ENCODE results near the gene TUBG1. TPM values are rescaled to one million over a fixed set of nuclear protein-coding genes. Genes with fewer than 3 reads are reported as not detected.
"Not testable (repeated sequence)": the region's sequence is repeated elsewhere in the genome, so short reads cannot be mapped to it uniquely, and the experiment has no call there.

Gene TUBG1
- total RNA-seq, 1 donor from 2014 or later, result 49.7 TPM

GRCh38 chr17:42623732-42624596 is 14.5 kb downstream of the TUBG1 start:
- no peak for DNase-seq (ENCODE audit: low spot score)

GRCh38 chr17:42627032-42627764 is 17.7 kb downstream of the TUBG1 start:
- not testable (repeated sequence) for DNase-seq (ENCODE audit: low spot score)

GRCh38 chr17:42629411-42630009 is 20.0 kb downstream of the TUBG1 start:
- no peak for DNase-seq (ENCODE audit: low spot score)

GRCh38 chr17:42632949-42633444 is 23.5 kb downstream of the TUBG1 start:
- DNase-seq (ENCODE audit: low spot score), result peak; percentile 60

- DNase-seq (ENCODE audit: low spot score), result no peak
These were observed 30.1 kb downstream of the TUBG1 start for GRCh38 chr17:42639525-42640113.

- no peak for DNase-seq (ENCODE audit: low spot score)
These were observed 30.6 kb downstream of the TUBG1 start for GRCh38 chr17:42640121-42640520.

GRCh38 chr17:42642336-42642735 is 32.9 kb downstream of the TUBG1 start:
- no peak for DNase-seq (ENCODE audit: low spot score)

- DNase-seq (ENCODE audit: low spot score), result no peak
These were observed 38.3 kb downstream of the TUBG1 start for GRCh38 chr17:42647778-42648177.

GRCh38 chr17:42651392-42651791 is 41.9 kb downstream of the TUBG1 start:
- no peak for DNase-seq (ENCODE audit: low spot score)

GRCh38 chr17:42653179-42654124 is 44.0 kb downstream of the TUBG1 start:
- no peak for DNase-seq (ENCODE audit: low spot score)

GRCh38 chr17:42655528-42655927 is 46.0 kb downstream of the TUBG1 start:
- no peak for DNase-seq (ENCODE audit: low spot score)

GRCh38 chr17:42657824-42658588 is 48.5 kb downstream of the TUBG1 start:
- no peak for DNase-seq (ENCODE audit: low spot score)

GRCh38 chr17:42659079-42659931 is 49.8 kb downstream of the TUBG1 start, which contains the start of gene TUBG2:
Gene TUBG2, plus strand, starts transcription at chr17:42659284. Its CDS starts 220 bp downstream, at chr17:42659504.
- DNase-seq (ENCODE audit: low spot score), result peak; percentile 90

- not testable (repeated sequence) for DNase-seq (ENCODE audit: low spot score)
These were observed 50.4 kb downstream of the TUBG1 start for GRCh38 chr17:42659932-42660274.

- no peak for DNase-seq (ENCODE audit: low spot score)
These were observed 51.3 kb downstream of the TUBG1 start for GRCh38 chr17:42660692-42661345.
